Prostate gland (tissue), 2 donors: ENCODE results near the gene AKT3. TPM values are rescaled to one million over a fixed set of nuclear protein-coding genes. Genes with fewer than 3 reads are reported as not detected.

ENCODE experiments used
- DNase-seq: peaks from one replicate; pipeline ENCODE4 v3.0.0-alpha.2; 2019; ENCODE audit warnings: low spot score
- H3K27ac ChIP-seq, 2 donors: fragments of 200-600 bp; sonication (generic); 2 replicates each; pipeline ENCODE4 v1.5.1; 2017 to 2019
- H3K27me3 ChIP-seq: fragments of 200-600 bp; sonication (generic); replicated peaks from 2 replicates; pipeline ENCODE4 v1.5.1; 2019; ENCODE audit not compliant: insufficient read depth
- H3K36me3 ChIP-seq, 2 donors: fragments of 200-600 bp; sonication (generic); 1 replicate in 1 of 2; 2 replicates in 1 of 2; pipeline versions ENCODE4 v1.5.1 to v1.8.1; 2017 to 2019
- H3K4me1 ChIP-seq: fragments of 200-600 bp; sonication (generic); replicated peaks from 2 replicates; pipeline ENCODE4 v1.5.1; 2019
- H3K4me3 ChIP-seq, 2 donors: fragments of 200-600 bp; sonication (generic); 2 replicates each; pipeline ENCODE4 v1.5.1; 2017 to 2019
- H3K9me3 ChIP-seq: fragments of 200-600 bp; sonication (generic); 2 replicates; pipeline ENCODE4 v1.5.1; 2017
- CTCF ChIP-seq, 4 experiments: fragments of 200-600 bp in 2 of 4; fragments of 450-650 bp in 2 of 4; sonication (generic) in 2 of 4; IDR thresholded peaks; 1 replicate in 3 of 4; 2 replicates in 1 of 4; pipeline ENCODE4 v1.5.1; 2016 to 2019; ENCODE audit warnings: antibody characterized with exemption in 4 of 4, mild to moderate bottlenecking in 2 of 4, moderate library complexity in 2 of 4
- POLR2A ChIP-seq: fragments of 450-650 bp; IDR thresholded peaks from one replicate; pipeline ENCODE4 v1.6.1; 2016; ENCODE audit warnings: antibody characterized with exemption, mild to moderate bottlenecking
- POLR2AphosphoS5 ChIP-seq: sonication (generic); formaldehyde crosslinking; IDR thresholded peaks from one replicate; pipeline ENCODE4 v1.6.1; 2017; ENCODE audit warnings: antibody characterized with exemption
- WGBS: methylation state at CpG from one replicate; pipeline ENCODE4 v1.1.5; 2018; 5-methylcytosine and 5-hydroxymethylcytosine counted together
- intact Hi-C: fragments of 100-400 bp; cut with DNase I; formaldehyde crosslinking; loops from one replicate; pipeline ENCODE4 v1.14.2; 2022
- total RNA-seq, 2 donors: library from RNA; depleted of rRNA; stranded (reverse); fragments of >200 nt; gene quantifications; one replicate each; pipeline ENCODE4 v1.1.0, GENCODE V29; 2016

Gene AKT3
- total RNA-seq, 2 donors from 2014 or later = 40.7 to 62.7 TPM

GRCh38 chr1:243848858-243849420 is 1.1 kb downstream of the AKT3 start:
- TF ChIP-seq POLR2AphosphoS5 (peak; percentile 45), CTCF (IDR thresholded peaks at IDR 0.05) (no peak), POLR2A (peak; percentile 36)
- no peaks in the 10 kb centered on the region for H3K4me1 ChIP-seq
- peak overlapping the region; percentile 89 to 91 for H3K4me3 ChIP-seq
- no peaks in the 10 kb centered on the region for H3K9me3 ChIP-seq
- peak overlapping the region; percentile 99 for H3K27ac ChIP-seq
- 1% methylated on average over 19 of the region's 19 CpGs for WGBS
- no peaks in the 10 kb centered on the region for H3K36me3 ChIP-seq
- H3K27me3 ChIP-seq = no peaks in the 10 kb centered on the region
- intact Hi-C loops = loop anchor here (2.0 to 10.0 kb wide), 4 partner anchors 57 to 606 kb away; partner anchors contain the start of gene ADSS2
- DNase-seq = peak; percentile 56

GRCh38 chr1:243848165-243848857 is 1.7 kb downstream of the AKT3 start:
- no peaks in the 10 kb centered on the region for H3K36me3 ChIP-seq
- 60% methylated on average over 5 of the region's 5 CpGs for WGBS
- H3K27ac ChIP-seq = peak overlapping the region; percentile 99
- no peak for DNase-seq
- peak overlapping the region; percentile 89 to 91 for H3K4me3 ChIP-seq
- TF ChIP-seq POLR2AphosphoS5 (no peak), POLR2A (no peak), CTCF (IDR thresholded peaks at IDR 0.05) (no peak)
- H3K9me3 ChIP-seq = no peaks in the 10 kb centered on the region
- no peaks in the 10 kb centered on the region for H3K4me1 ChIP-seq
- intact Hi-C loops = loop anchor here (2.0 to 10.0 kb wide), 4 partner anchors 56 to 606 kb away; partner anchors contain the start of gene ADSS2
- H3K27me3 ChIP-seq = no peaks in the 10 kb centered on the region

GRCh38 chr1:243846761-243847160 is 3.3 kb downstream of the AKT3 start:
- whole genome bisulfite sequencing = 97% methylated on average over 1 of the region's 1 CpG
- intact Hi-C loops = loop anchor here (5.0 to 10.0 kb wide), 3 partner anchors 54 to 608 kb away; partner anchors contain the start of gene ADSS2
- no peaks in the 10 kb centered on the region for H3K4me1 ChIP-seq

GRCh38 chr1:243845888-243846287 is 4.2 kb downstream of the AKT3 start:
- 97% methylated on average over 2 of the region's 2 CpGs for WGBS
- intact Hi-C loops = loop anchor here (5.0 to 10.0 kb wide), 3 partner anchors 54 to 609 kb away; partner anchors contain the start of gene ADSS2
- no peaks in the 10 kb centered on the region for H3K4me1 ChIP-seq
- no peak overlapping the region for H3K27ac ChIP-seq
- TF ChIP-seq CTCF (IDR thresholded peaks at IDR 0.05) (no peak), POLR2A (no peak), POLR2AphosphoS5 (no peak)
- no peaks in the 10 kb centered on the region for H3K36me3 ChIP-seq
- DNase-seq = no peak
- no peak overlapping the region for H3K4me3 ChIP-seq
- H3K9me3 ChIP-seq = no peaks in the 10 kb centered on the region
- H3K27me3 ChIP-seq = no peaks in the 10 kb centered on the region

More at GRCh38 chr1:243846761-243847160, 3.3 kb downstream of the AKT3 start:
- no peak overlapping the region for H3K4me3 ChIP-seq
- TF ChIP-seq POLR2A = no peak
- no peaks in the 10 kb centered on the region for H3K27me3 ChIP-seq
- H3K9me3 ChIP-seq = no peaks in the 10 kb centered on the region
- no peak overlapping the region for H3K27ac ChIP-seq
- H3K36me3 ChIP-seq = no peaks in the 10 kb centered on the region
- no peak for DNase-seq

- Histone ChIP-seq H3K4me3 (no peak overlapping the region), H3K27me3 (no peaks in the 10 kb centered on the region), H3K27ac (no peak overlapping the region), H3K9me3 (no peaks in the 10 kb centered on the region), H3K36me3 (no peaks in the 10 kb centered on the region), H3K4me1 (no peaks in the 10 kb centered on the region)
- WGBS = 76% methylated on average over 1 of the region's 1 CpG
- no peak for DNase-seq
- intact Hi-C loops = loop anchor here (10.0 kb wide), 1 partner anchor 611 kb away; the partner anchor contains the start of gene ADSS2
- TF ChIP-seq POLR2A (no peak), CTCF (IDR thresholded peaks at IDR 0.05) (no peak), POLR2AphosphoS5 (no peak)
These were observed 5.9 kb downstream of the AKT3 start for GRCh38 chr1:243844186-243844585.
